Measurements from ENCODE around the gene SLC40A1.

Gene SLC40A1

GRCh38 chr2:189581354-189582139 lies 961 bp upstream of the SLC40A1 start:
- no peak for DNase-seq (ENCODE audit: low read depth)
- peaks cover 3% of the 10 kb centered on the region for H3K27me3 ChIP-seq (replicated peaks; ENCODE audit: control insufficient read depth, insufficient read depth, low read length)
- H3K4me3 ChIP-seq (ENCODE audit: low read length), result peak overlapping the region; percentile 93
- H3K9me3 ChIP-seq (ENCODE audit: control insufficient read depth, low read length), result no peaks in the 10 kb centered on the region
- peaks cover 33% of the 10 kb centered on the region for H3K4me1 ChIP-seq (ENCODE audit: control insufficient read depth, insufficient read depth, low read length)
- H3K36me3 ChIP-seq (ENCODE audit: control insufficient read depth, insufficient read depth, low read length, severe bottlenecking), result peaks cover 12% of the 10 kb centered on the region
- H3K9ac ChIP-seq (ENCODE audit: low read length), result peak overlapping the region; percentile 87

- peaks cover 3% of the 10 kb centered on the region for H3K27me3 ChIP-seq (replicated peaks; ENCODE audit: control insufficient read depth, insufficient read depth, low read length)
- peak overlapping the region; percentile 93 for H3K4me3 ChIP-seq (ENCODE audit: low read length)
- peak overlapping the region; percentile 87 for H3K9ac ChIP-seq (ENCODE audit: low read length)
- H3K36me3 ChIP-seq (ENCODE audit: control insufficient read depth, insufficient read depth, low read length, severe bottlenecking), result peaks cover 13% of the 10 kb centered on the region
- peak; percentile 43 for DNase-seq (ENCODE audit: low read depth)
- H3K9me3 ChIP-seq (ENCODE audit: control insufficient read depth, low read length), result no peaks in the 10 kb centered on the region
- H3K4me1 ChIP-seq (ENCODE audit: control insufficient read depth, insufficient read depth, low read length), result peaks cover 42% of the 10 kb centered on the region
These were observed 340 bp downstream of the SLC40A1 start for GRCh38 chr2:189580241-189580651.

GRCh38 chr2:189579585-189580186 lies 900 bp downstream of the SLC40A1 start:
- H3K4me3 ChIP-seq (ENCODE audit: low read length), result peak overlapping the region; percentile 93
- H3K4me1 ChIP-seq (ENCODE audit: control insufficient read depth, insufficient read depth, low read length), result peaks cover 42% of the 10 kb centered on the region
- H3K27me3 ChIP-seq (replicated peaks; ENCODE audit: control insufficient read depth, insufficient read depth, low read length), result peaks cover 3% of the 10 kb centered on the region
- peak; percentile 49 for DNase-seq (ENCODE audit: low read depth)
- peak overlapping the region; percentile 87 for H3K9ac ChIP-seq (ENCODE audit: low read length)
- peaks cover 18% of the 10 kb centered on the region for H3K36me3 ChIP-seq (ENCODE audit: control insufficient read depth, insufficient read depth, low read length, severe bottlenecking)
- H3K9me3 ChIP-seq (ENCODE audit: control insufficient read depth, low read length), result no peaks in the 10 kb centered on the region

GRCh38 chr2:189578272-189578950 lies 2.2 kb downstream of the SLC40A1 start:
- peaks cover 42% of the 10 kb centered on the region for H3K4me1 ChIP-seq (ENCODE audit: control insufficient read depth, insufficient read depth, low read length)
- H3K9me3 ChIP-seq (ENCODE audit: control insufficient read depth, low read length), result no peaks in the 10 kb centered on the region
- peaks cover 31% of the 10 kb centered on the region for H3K36me3 ChIP-seq (ENCODE audit: control insufficient read depth, insufficient read depth, low read length, severe bottlenecking)
- H3K4me3 ChIP-seq (ENCODE audit: low read length), result peak overlapping the region; percentile 93
- no peak overlapping the region for H3K9ac ChIP-seq (ENCODE audit: low read length)
- no peak for DNase-seq (ENCODE audit: low read depth)
- peaks cover 3% of the 10 kb centered on the region for H3K27me3 ChIP-seq (replicated peaks; ENCODE audit: control insufficient read depth, insufficient read depth, low read length)

- H3K36me3 ChIP-seq (ENCODE audit: control insufficient read depth, insufficient read depth, low read length, severe bottlenecking), result peaks cover 44% of the 10 kb centered on the region
- no peak for DNase-seq (ENCODE audit: low read depth)
- no peaks in the 10 kb centered on the region for H3K9me3 ChIP-seq (ENCODE audit: control insufficient read depth, low read length)
- no peaks in the 10 kb centered on the region for H3K27me3 ChIP-seq (replicated peaks; ENCODE audit: control insufficient read depth, insufficient read depth, low read length)
- peak overlapping the region; percentile 93 for H3K4me3 ChIP-seq (ENCODE audit: low read length)
- H3K4me1 ChIP-seq (ENCODE audit: control insufficient read depth, insufficient read depth, low read length), result peaks cover 42% of the 10 kb centered on the region
- no peak overlapping the region for H3K9ac ChIP-seq (ENCODE audit: low read length)
These were observed 3.5 kb downstream of the SLC40A1 start for GRCh38 chr2:189577121-189577520.

- Histone ChIP-seq H3K9me3 (ENCODE audit: control insufficient read depth, low read length) (no peaks in the 10 kb centered on the region), H3K4me1 (ENCODE audit: control insufficient read depth, insufficient read depth, low read length) (peaks cover 42% of the 10 kb centered on the region), H3K36me3 (ENCODE audit: control insufficient read depth, insufficient read depth, low read length, severe bottlenecking) (peaks cover 51% of the 10 kb centered on the region), H3K4me3 (ENCODE audit: low read length) (peak overlapping the region; percentile 93), H3K27me3 (replicated peaks; ENCODE audit: control insufficient read depth, insufficient read depth, low read length) (no peaks in the 10 kb centered on the region), H3K9ac (ENCODE audit: low read length) (no peak overlapping the region)
- no peak for DNase-seq (ENCODE audit: low read depth)
These were observed 4.2 kb downstream of the SLC40A1 start for GRCh38 chr2:189576396-189576795.

- Histone ChIP-seq H3K4me1 (ENCODE audit: control insufficient read depth, insufficient read depth, low read length) (peaks cover 48% of the 10 kb centered on the region), H3K27me3 (replicated peaks; ENCODE audit: control insufficient read depth, insufficient read depth, low read length) (no peaks in the 10 kb centered on the region), H3K9ac (ENCODE audit: low read length) (no peak overlapping the region), H3K9me3 (ENCODE audit: control insufficient read depth, low read length) (no peaks in the 10 kb centered on the region), H3K36me3 (ENCODE audit: control insufficient read depth, insufficient read depth, low read length, severe bottlenecking) (peaks cover 63% of the 10 kb centered on the region), H3K4me3 (ENCODE audit: low read length) (no peak overlapping the region)
- no peak for DNase-seq (ENCODE audit: low read depth)
These were observed 5.7 kb downstream of the SLC40A1 start for GRCh38 chr2:189574793-189575475.

GRCh38 chr2:189570570-189571031 lies 10.0 kb downstream of the SLC40A1 start:
- Histone ChIP-seq H3K9me3 (ENCODE audit: control insufficient read depth, low read length) (no peaks in the 10 kb centered on the region), H3K36me3 (ENCODE audit: control insufficient read depth, insufficient read depth, low read length, severe bottlenecking) (peaks cover 79% of the 10 kb centered on the region), H3K27me3 (replicated peaks; ENCODE audit: control insufficient read depth, insufficient read depth, low read length) (no peaks in the 10 kb centered on the region), H3K9ac (ENCODE audit: low read length) (no peak overlapping the region), H3K4me3 (ENCODE audit: low read length) (no peak overlapping the region), H3K4me1 (ENCODE audit: control insufficient read depth, insufficient read depth, low read length) (peaks cover 43% of the 10 kb centered on the region)
- DNase-seq (ENCODE audit: low read depth), result peak; percentile 31

GRCh38 chr2:189569295-189569910 lies 11.2 kb downstream of the SLC40A1 start:
- DNase-seq (ENCODE audit: low read depth), result peak; percentile 50
- Histone ChIP-seq H3K9me3 (ENCODE audit: control insufficient read depth, low read length) (no peaks in the 10 kb centered on the region), H3K27me3 (replicated peaks; ENCODE audit: control insufficient read depth, insufficient read depth, low read length) (no peaks in the 10 kb centered on the region), H3K4me3 (ENCODE audit: low read length) (peak overlapping the region; percentile 22), H3K4me1 (ENCODE audit: control insufficient read depth, insufficient read depth, low read length) (peaks cover 46% of the 10 kb centered on the region), H3K36me3 (ENCODE audit: control insufficient read depth, insufficient read depth, low read length, severe bottlenecking) (peaks cover 79% of the 10 kb centered on the region), H3K9ac (ENCODE audit: low read length) (peak overlapping the region; percentile 45)

GRCh38 chr2:189566046-189566445 lies 14.5 kb downstream of the SLC40A1 start:
- no peaks in the 10 kb centered on the region for H3K27me3 ChIP-seq (replicated peaks; ENCODE audit: control insufficient read depth, insufficient read depth, low read length)
- no peak for DNase-seq (ENCODE audit: low read depth)
- peak overlapping the region; percentile 10 for H3K4me3 ChIP-seq (ENCODE audit: low read length)
- peaks cover 65% of the 10 kb centered on the region for H3K36me3 ChIP-seq (ENCODE audit: control insufficient read depth, insufficient read depth, low read length, severe bottlenecking)
- peaks cover 61% of the 10 kb centered on the region for H3K4me1 ChIP-seq (ENCODE audit: control insufficient read depth, insufficient read depth, low read length)
- H3K9ac ChIP-seq (ENCODE audit: low read length), result peak overlapping the region; percentile 0
- no peaks in the 10 kb centered on the region for H3K9me3 ChIP-seq (ENCODE audit: control insufficient read depth, low read length)
